Upper lobe of left lung (tissue), 4 donors: ENCODE measurements around the gene GSTM1.

Experiments used
- EP300 ChIP-seq, 4 donors: sonication (generic); formaldehyde crosslinking; IDR thresholded peaks; one replicate each; pipeline ENCODE4 v1.5.1; 2017; ENCODE audit warnings: antibody characterized with exemption in 4 of 4, control low read depth in 2 of 4
- POLR2A ChIP-seq, 4 donors: fragments of 450-650 bp; IDR thresholded peaks; one replicate each; pipeline ENCODE4 v1.5.1; 2016 to 2017; ENCODE audit warnings: antibody characterized with exemption in 4 of 4, mild to moderate bottlenecking in 2 of 4
- POLR2AphosphoS5 ChIP-seq, 2 donors: sonication (generic); formaldehyde crosslinking; IDR thresholded peaks; one replicate each; pipeline ENCODE4 v1.5.1; 2017; ENCODE audit warnings: antibody characterized with exemption in 2 of 2
- TF ChIP-seq, protein P1 (sequence below), 6 experiments: fragments of 450-650 bp in 4 of 6; fragments of 200-600 bp in 2 of 6; sonication (generic) in 2 of 6; IDR thresholded peaks; one replicate each; pipeline ENCODE4 v1.5.1; 2016 to 2019; ENCODE audit warnings: antibody characterized with exemption in 6 of 6

DNA sequence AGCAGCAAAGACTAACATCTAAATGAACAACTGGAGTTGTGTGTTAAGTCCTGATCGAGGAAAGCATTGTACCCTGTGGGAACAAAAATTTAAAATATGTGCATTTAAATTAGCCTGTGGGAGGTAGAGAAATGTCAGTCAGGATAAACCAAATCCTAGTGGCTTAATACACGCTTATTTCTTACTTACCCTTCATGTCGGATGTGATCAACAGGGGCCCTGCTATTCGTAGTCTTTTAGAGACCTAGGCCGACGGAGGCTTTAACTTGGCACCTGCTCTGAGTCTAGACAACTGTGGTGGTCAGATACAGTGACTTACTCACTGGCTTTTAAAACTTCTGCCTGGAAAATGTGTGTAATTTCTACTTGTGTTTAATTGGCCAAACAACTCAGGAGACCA lies 43.0 kb downstream of the GSTM1 start:
- TF ChIP-seq, protein P1, sequence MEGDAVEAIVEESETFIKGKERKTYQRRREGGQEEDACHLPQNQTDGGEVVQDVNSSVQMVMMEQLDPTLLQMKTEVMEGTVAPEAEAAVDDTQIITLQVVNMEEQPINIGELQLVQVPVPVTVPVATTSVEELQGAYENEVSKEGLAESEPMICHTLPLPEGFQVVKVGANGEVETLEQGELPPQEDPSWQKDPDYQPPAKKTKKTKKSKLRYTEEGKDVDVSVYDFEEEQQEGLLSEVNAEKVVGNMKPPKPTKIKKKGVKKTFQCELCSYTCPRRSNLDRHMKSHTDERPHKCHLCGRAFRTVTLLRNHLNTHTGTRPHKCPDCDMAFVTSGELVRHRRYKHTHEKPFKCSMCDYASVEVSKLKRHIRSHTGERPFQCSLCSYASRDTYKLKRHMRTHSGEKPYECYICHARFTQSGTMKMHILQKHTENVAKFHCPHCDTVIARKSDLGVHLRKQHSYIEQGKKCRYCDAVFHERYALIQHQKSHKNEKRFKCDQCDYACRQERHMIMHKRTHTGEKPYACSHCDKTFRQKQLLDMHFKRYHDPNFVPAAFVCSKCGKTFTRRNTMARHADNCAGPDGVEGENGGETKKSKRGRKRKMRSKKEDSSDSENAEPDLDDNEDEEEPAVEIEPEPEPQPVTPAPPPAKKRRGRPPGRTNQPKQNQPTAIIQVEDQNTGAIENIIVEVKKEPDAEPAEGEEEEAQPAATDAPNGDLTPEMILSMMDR (IDR thresholded peaks at IDR 0.05), result no peak
- TF ChIP-seq POLR2A (IDR thresholded peaks at IDR 0.05), result no peak
- TF ChIP-seq POLR2AphosphoS5 (IDR thresholded peaks at IDR 0.05), result no peak
- TF ChIP-seq EP300 (IDR thresholded peaks at IDR 0.05), result no peak
